GM23338 (cell line): Measurements from ENCODE around the gene MS4A15. TPM values are rescaled to one million over a fixed set of nuclear protein-coding genes. Genes with fewer than 3 reads are reported as not detected.

Source experiments
- ATAC-seq: fragments of 200-7000 bp; cut with Tn5 transposase; 3 replicates; pipeline ENCODE4 v1.9.1; 2020
- DNase-seq: peaks from one replicate; pipeline ENCODE4 v3.0.0-alpha.2; 2015; ENCODE audit warnings: low spot score
- H2AFZ ChIP-seq: fragments of 200-600 bp; sonication (generic); 2 replicates; pipeline ENCODE4 v1.8.0; 2016; ENCODE audit warnings: antibody characterized with exemption, mild to moderate bottlenecking, moderate library complexity
- H3F3A ChIP-seq: fragments of 200-600 bp; sonication (generic); replicated peaks from 2 replicates; pipeline ENCODE4 v1.8.0; 2017; ENCODE audit warnings: antibody characterized with exemption, mixed run types, low read depth
- H3K27ac ChIP-seq: fragments of 200-600 bp; sonication (generic); 2 replicates; pipeline ENCODE4 v1.6.1; 2016; ENCODE audit warnings: low read depth
- H3K27me3 ChIP-seq: fragments of 200-600 bp; sonication (generic); 2 replicates; pipeline ENCODE4 v1.8.0; 2016; ENCODE audit warnings: mild to moderate bottlenecking, mixed run types, moderate library complexity; ENCODE audit not compliant: insufficient read depth
- H3K36me3 ChIP-seq: fragments of 200-600 bp; sonication (generic); 2 replicates; pipeline ENCODE4 v1.8.0; 2016; ENCODE audit warnings: mild to moderate bottlenecking; ENCODE audit not compliant: insufficient read depth
- H3K4me1 ChIP-seq: fragments of 200-600 bp; sonication (generic); 2 replicates; pipeline ENCODE4 v1.8.0; 2016; ENCODE audit warnings: mild to moderate bottlenecking, moderate library complexity; ENCODE audit not compliant: insufficient read depth
- H3K4me2 ChIP-seq: fragments of 200-600 bp; sonication (generic); 2 replicates; pipeline ENCODE4 v1.7.1; 2017; ENCODE audit warnings: mixed run types
- H3K4me3 ChIP-seq: fragments of 200-600 bp; sonication (generic); 2 replicates; pipeline ENCODE4 v1.6.1; 2016; ENCODE audit warnings: mixed run types
- H3K79me2 ChIP-seq: fragments of 200-600 bp; sonication (generic); replicated peaks from 2 replicates; pipeline ENCODE4 v1.8.0; 2017; ENCODE audit warnings: mild to moderate bottlenecking; ENCODE audit not compliant: insufficient read depth
- H3K9me2 ChIP-seq: fragments of 200-600 bp; sonication (generic); 2 replicates; pipeline ENCODE4 v1.8.0; 2017; ENCODE audit not compliant: insufficient read depth
- H4K20me1 ChIP-seq: fragments of 200-600 bp; sonication (generic); replicated peaks from 2 replicates; pipeline ENCODE4 v1.8.0; 2017; ENCODE audit warnings: mild to moderate bottlenecking; ENCODE audit not compliant: insufficient read depth
- H3K27ac Mint-ChIP-seq: 2 replicates; pipeline ENCODE4 v1.8.0; 2020; ENCODE audit warnings: inconsistent platforms, mild to moderate bottlenecking, moderate library complexity, mixed read lengths
- H3K27me3 Mint-ChIP-seq: 3 replicates; pipeline ENCODE4 v1.8.0; 2022; ENCODE audit warnings: low read depth, mild to moderate bottlenecking, moderate library complexity, mixed read lengths, inconsistent platforms; ENCODE audit not compliant: insufficient read depth, poor library complexity
- H3K36me3 Mint-ChIP-seq: 3 replicates; pipeline ENCODE4 v1.8.0; 2021; ENCODE audit warnings: low read depth, mild to moderate bottlenecking, inconsistent platforms, moderate library complexity, mixed read lengths
- H3K4me1 Mint-ChIP-seq: 3 replicates; pipeline ENCODE4 v1.8.0; 2020; ENCODE audit warnings: mild to moderate bottlenecking, inconsistent platforms, mixed read lengths
- H3K4me3 Mint-ChIP-seq: 3 replicates; pipeline ENCODE4 v1.8.0; 2021; ENCODE audit warnings: moderate library complexity, mild to moderate bottlenecking, inconsistent platforms, mixed read lengths
- H3K9me3 Mint-ChIP-seq: 3 replicates; pipeline ENCODE4 v1.8.0; 2020; ENCODE audit warnings: moderate library complexity, mild to moderate bottlenecking, inconsistent platforms, mixed read lengths
- CREB1 ChIP-seq: fragments of 250-450 bp; sonication (Bioruptor Pico); IDR thresholded peaks from 2 replicates; pipeline ENCODE4 v1.5.0; 2020; ENCODE audit warnings: low read depth, mild to moderate bottlenecking, moderate library complexity
- EZH2 ChIP-seq: fragments of 200-600 bp; sonication (generic); IDR thresholded peaks from one replicate; pipeline ENCODE4 v1.8.0; 2017; ENCODE audit warnings: antibody characterized with exemption, mild to moderate bottlenecking, low read depth; ENCODE audit not compliant: unreplicated experiment
- EZH2phosphoT487 ChIP-seq: fragments of 200-600 bp; sonication (generic); IDR thresholded peaks from one replicate; pipeline ENCODE4 v1.8.1; 2018; ENCODE audit warnings: antibody characterized with exemption; ENCODE audit not compliant: unreplicated experiment
- NANOG ChIP-seq: IDR thresholded peaks from 2 replicates; pipeline ENCODE4 v1.6.1; 2016; ENCODE audit warnings: antibody characterized with exemption, borderline replicate concordance
- POLR2AphosphoS5 ChIP-seq: IDR thresholded peaks from 2 replicates; pipeline ENCODE4 v1.6.1; 2016; ENCODE audit warnings: antibody characterized with exemption, low read depth
- ZNF114 ChIP-seq: fragments of 250-450 bp; sonication (Bioruptor Pico); IDR thresholded peaks from 2 replicates; pipeline ENCODE4 v1.5.0; 2020; ENCODE audit warnings: mild to moderate bottlenecking, moderate library complexity
- ZNF331 ChIP-seq: fragments of 250-450 bp; sonication (Bioruptor Pico); IDR thresholded peaks from 2 replicates; pipeline ENCODE4 v1.5.0; 2020; ENCODE audit warnings: low read depth, mild to moderate bottlenecking, moderate library complexity
- polyA plus RNA-seq: library from polyadenylated mRNA; unstranded; fragments of >200 nt; fragmentation: Nextera tagmentation; extraction: Ambion mirVana; gene quantifications from 2 replicates; pipeline ENCODE4 v1.2.1, GENCODE V29; 2016
- total RNA-seq: library from RNA; depleted of rRNA; stranded (reverse); fragments of >200 nt; shearing (Covaris generic); gene quantifications from 2 replicates; pipeline ENCODE4 v1.2.3, GENCODE V29; 2014; rRNA removed
- TF ChIP-seq, protein P1 (sequence below): fragments of 250-450 bp; sonication (Bioruptor Pico); IDR thresholded peaks from 2 replicates; pipeline ENCODE4 v1.5.0; 2020; ENCODE audit warnings: mild to moderate bottlenecking, moderate library complexity

MS4A15 gene
- total and polyA plus RNA-seq, 2 experiments from 2014 or later: 0.44 TPM; not detected in 1

DNA sequence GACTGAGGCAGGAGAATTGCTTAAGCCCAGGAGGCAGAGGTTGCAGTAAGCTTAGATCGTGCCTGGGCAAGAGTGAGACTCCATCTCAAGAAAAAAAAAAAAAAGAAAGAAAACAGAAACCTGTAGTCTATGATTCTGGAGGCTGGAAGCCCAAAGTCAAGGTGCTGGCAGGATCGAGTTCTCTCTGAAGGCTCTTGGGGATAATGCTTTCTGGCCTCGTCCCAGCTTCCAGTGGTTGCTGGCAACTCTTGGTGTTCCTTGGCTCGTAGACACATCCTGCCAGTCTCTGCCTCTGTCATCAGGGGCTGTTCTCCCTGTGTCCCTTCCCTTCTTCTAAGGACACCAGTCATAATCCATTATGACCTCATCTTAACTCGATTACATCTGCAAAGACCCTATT is 68.5 kb downstream of the MS4A15 start (continued):
- no peak for TF ChIP-seq ZNF114
- TF ChIP-seq NANOG: no peak
- TF ChIP-seq ZNF331 (CRISPR knock-in tag): no peak

DNA sequence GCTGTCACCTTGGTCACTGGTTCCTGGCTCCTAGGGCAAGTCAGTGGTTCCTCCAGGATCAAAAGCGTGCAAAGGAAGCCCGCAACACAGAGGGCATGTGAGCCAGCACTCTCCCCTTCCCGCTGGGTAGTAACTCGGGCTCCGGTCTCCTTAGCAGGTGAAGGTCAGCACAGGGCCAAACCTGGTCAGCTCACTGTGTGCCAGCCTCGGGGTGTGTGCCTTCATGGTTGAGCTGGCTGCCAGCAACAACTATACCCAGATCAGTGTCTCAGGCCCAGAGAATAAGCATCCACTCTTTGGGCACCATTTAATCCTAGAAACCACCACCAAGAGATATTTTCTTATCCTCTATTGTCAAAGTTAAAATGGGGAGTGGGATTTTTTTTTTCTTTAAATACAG is 69.1 kb downstream of the MS4A15 start:
- Histone ChIP-seq H3K36me3 (no peaks in the 10 kb centered on the region), H2AFZ (no peak overlapping the region), H3K9me2 (no peaks in the 10 kb centered on the region), H3K79me2 (no peaks in the 10 kb centered on the region), H4K20me1 (no peaks in the 10 kb centered on the region), H3K27ac (no peak overlapping the region), H3K4me3 (no peak overlapping the region), H3K4me2 (no peak overlapping the region), H3F3A (no peaks in the 10 kb centered on the region), H3K4me1 (no peaks in the 10 kb centered on the region; the same call in 1 of the 2 replicates), H3K27me3 (no peaks in the 10 kb centered on the region)
- no peaks in the 10 kb centered on the region for H3K27me3 Mint-ChIP-seq
- no peak for DNase-seq
- no peak overlapping the region for H3K27ac Mint-ChIP-seq
- H3K36me3 Mint-ChIP-seq: no peaks in the 10 kb centered on the region
- no peak for TF ChIP-seq EZH2
- TF ChIP-seq, protein P1, sequence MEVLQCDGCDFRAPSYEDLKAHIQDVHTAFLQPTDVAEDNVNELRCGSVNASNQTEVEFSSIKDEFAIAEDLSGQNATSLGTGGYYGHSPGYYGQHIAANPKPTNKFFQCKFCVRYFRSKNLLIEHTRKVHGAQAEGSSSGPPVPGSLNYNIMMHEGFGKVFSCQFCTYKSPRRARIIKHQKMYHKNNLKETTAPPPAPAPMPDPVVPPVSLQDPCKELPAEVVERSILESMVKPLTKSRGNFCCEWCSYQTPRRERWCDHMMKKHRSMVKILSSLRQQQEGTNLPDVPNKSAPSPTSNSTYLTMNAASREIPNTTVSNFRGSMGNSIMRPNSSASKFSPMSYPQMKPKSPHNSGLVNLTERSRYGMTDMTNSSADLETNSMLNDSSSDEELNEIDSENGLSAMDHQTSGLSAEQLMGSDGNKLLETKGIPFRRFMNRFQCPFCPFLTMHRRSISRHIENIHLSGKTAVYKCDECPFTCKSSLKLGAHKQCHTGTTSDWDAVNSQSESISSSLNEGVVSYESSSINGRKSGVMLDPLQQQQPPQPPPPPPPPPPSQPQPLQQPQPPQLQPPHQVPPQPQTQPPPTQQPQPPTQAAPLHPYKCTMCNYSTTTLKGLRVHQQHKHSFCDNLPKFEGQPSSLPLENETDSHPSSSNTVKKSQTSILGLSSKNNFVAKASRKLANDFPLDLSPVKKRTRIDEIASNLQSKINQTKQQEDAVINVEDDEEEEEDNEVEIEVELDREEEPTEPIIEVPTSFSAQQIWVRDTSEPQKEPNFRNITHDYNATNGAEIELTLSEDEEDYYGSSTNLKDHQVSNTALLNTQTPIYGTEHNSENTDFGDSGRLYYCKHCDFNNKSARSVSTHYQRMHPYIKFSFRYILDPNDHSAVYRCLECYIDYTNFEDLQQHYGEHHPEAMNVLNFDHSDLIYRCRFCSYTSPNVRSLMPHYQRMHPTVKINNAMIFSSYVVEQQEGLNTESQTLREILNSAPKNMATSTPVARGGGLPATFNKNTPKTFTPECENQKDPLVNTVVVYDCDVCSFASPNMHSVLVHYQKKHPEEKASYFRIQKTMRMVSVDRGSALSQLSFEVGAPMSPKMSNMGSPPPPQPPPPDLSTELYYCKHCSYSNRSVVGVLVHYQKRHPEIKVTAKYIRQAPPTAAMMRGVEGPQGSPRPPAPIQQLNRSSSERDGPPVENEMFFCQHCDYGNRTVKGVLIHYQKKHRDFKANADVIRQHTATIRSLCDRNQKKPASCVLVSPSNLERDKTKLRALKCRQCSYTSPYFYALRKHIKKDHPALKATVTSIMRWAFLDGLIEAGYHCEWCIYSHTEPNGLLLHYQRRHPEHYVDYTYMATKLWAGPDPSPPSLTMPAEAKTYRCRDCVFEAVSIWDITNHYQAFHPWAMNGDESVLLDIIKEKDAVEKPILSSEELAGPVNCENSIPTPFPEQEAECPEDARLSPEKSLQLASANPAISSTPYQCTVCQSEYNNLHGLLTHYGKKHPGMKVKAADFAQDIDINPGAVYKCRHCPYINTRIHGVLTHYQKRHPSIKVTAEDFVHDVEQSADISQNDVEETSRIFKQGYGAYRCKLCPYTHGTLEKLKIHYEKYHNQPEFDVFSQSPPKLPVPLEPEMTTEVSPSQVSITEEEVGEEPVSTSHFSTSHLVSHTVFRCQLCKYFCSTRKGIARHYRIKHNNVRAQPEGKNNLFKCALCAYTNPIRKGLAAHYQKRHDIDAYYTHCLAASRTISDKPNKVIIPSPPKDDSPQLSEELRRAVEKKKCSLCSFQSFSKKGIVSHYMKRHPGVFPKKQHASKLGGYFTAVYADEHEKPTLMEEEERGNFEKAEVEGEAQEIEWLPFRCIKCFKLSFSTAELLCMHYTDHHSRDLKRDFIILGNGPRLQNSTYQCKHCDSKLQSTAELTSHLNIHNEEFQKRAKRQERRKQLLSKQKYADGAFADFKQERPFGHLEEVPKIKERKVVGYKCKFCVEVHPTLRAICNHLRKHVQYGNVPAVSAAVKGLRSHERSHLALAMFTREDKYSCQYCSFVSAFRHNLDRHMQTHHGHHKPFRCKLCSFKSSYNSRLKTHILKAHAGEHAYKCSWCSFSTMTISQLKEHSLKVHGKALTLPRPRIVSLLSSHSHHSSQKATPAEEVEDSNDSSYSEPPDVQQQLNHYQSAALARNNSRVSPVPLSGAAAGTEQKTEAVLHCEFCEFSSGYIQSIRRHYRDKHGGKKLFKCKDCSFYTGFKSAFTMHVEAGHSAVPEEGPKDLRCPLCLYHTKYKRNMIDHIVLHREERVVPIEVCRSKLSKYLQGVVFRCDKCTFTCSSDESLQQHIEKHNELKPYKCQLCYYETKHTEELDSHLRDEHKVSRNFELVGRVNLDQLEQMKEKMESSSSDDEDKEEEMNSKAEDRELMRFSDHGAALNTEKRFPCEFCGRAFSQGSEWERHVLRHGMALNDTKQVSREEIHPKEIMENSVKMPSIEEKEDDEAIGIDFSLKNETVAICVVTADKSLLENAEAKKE: no peak
- no peak for TF ChIP-seq CREB1 (CRISPR knock-in tag)
- TF ChIP-seq POLR2AphosphoS5: no peak
- no peak for TF ChIP-seq NANOG
- TF ChIP-seq ZNF114: no peak
- no peak for TF ChIP-seq EZH2phosphoT487
- no peak for TF ChIP-seq ZNF331 (CRISPR knock-in tag)
- no peaks in the 10 kb centered on the region for H3K9me3 Mint-ChIP-seq
- no peaks in the 10 kb centered on the region for H3K4me1 Mint-ChIP-seq
- ATAC-seq: no peak
- no peak overlapping the region for H3K4me3 Mint-ChIP-seq

Other genes starting within 250 kb of the MS4A15 start
- gene MS4A13, start 241.5 kb upstream of the MS4A15 start, total RNA-seq: not detected in 2 replicates
- gene MS4A13, start 241.5 kb upstream of the MS4A15 start, polyA plus RNA-seq: not detected in 2 replicates
- not detected in 2 replicates for gene MS4A8, start 57.3 kb upstream of the MS4A15 start, total RNA-seq
- not detected in 2 replicates for gene MS4A8, start 57.3 kb upstream of the MS4A15 start, polyA plus RNA-seq
- gene MS4A18, start 32.1 kb upstream of the MS4A15 start, total RNA-seq: not detected in 2 replicates
- not detected in 2 replicates for gene MS4A18, start 32.1 kb upstream of the MS4A15 start, polyA plus RNA-seq
- not detected in 2 replicates for gene MS4A10, start 28.5 kb downstream of the MS4A15 start, total RNA-seq
- not detected in 2 replicates for gene MS4A10, start 28.5 kb downstream of the MS4A15 start, polyA plus RNA-seq
- 81.8 and 98.5 TPM in 2 replicates for gene CCDC86, start 85.2 kb downstream of the MS4A15 start, total RNA-seq
- gene CCDC86, start 85.2 kb downstream of the MS4A15 start, polyA plus RNA-seq: 67.0 and 67.3 TPM in 2 replicates
- gene PTGDR2, start 99.1 kb downstream of the MS4A15 start, total RNA-seq: 0.24 and 0.35 TPM in 2 replicates
- gene PTGDR2, start 99.1 kb downstream of the MS4A15 start, polyA plus RNA-seq: 0.57 and 0.73 TPM in 2 replicates
- not detected in 2 replicates for gene ZP1, start 110.7 kb downstream of the MS4A15 start, total RNA-seq
- gene ZP1, start 110.7 kb downstream of the MS4A15 start, polyA plus RNA-seq: not detected in 2 replicates
- 134 and 161 TPM in 2 replicates for gene PRPF19, start 149.7 kb downstream of the MS4A15 start, total RNA-seq
- gene PRPF19, start 149.7 kb downstream of the MS4A15 start, polyA plus RNA-seq: 153 and 186 TPM in 2 replicates
- gene TMEM109, start 157.3 kb downstream of the MS4A15 start, total RNA-seq: 12.1 and 17.7 TPM in 2 replicates
- gene TMEM109, start 157.3 kb downstream of the MS4A15 start, polyA plus RNA-seq: 17.4 TPM in 2 replicates
- gene TMEM132A, start 167.6 kb downstream of the MS4A15 start, total RNA-seq: 51.9 and 96.6 TPM in 2 replicates
- 36.2 and 38.5 TPM in 2 replicates for gene TMEM132A, start 167.6 kb downstream of the MS4A15 start, polyA plus RNA-seq
- gene SLC15A3, start 195.3 kb downstream of the MS4A15 start, total RNA-seq: 15.8 and 18.9 TPM in 2 replicates
- gene SLC15A3, start 195.3 kb downstream of the MS4A15 start, polyA plus RNA-seq: 14.2 and 16.7 TPM in 2 replicates
- 0.49 and 1.9 TPM in 2 replicates for gene CD6, start 214.8 kb downstream of the MS4A15 start, total RNA-seq
- gene CD6, start 214.8 kb downstream of the MS4A15 start, polyA plus RNA-seq: not detected in 2 replicates